DMS153 treated with DMSO at 0.1 percent for 48 hours (cell line): ENCODE data around the gene ZNF750.
"Not testable (repeated sequence)": the region's sequence is repeated elsewhere in the genome, so short reads cannot be mapped to it uniquely, and the experiment has no call there.

Experiments used
- DNase-seq: peaks from one replicate; lab custom pipeline; 2025; ENCODE audit not compliant: unreplicated experiment; lab: John Stamatoyannopoulos, UW

The ZNF750 gene

GRCh38 chr17:82798752-82799151 lies 41.1 kb downstream of the ZNF750 start:
- no peak for DNase-seq

GRCh38 chr17:82797061-82797460 lies 42.8 kb downstream of the ZNF750 start:
- no peak for DNase-seq

GRCh38 chr17:82795615-82796014 lies 44.2 kb downstream of the ZNF750 start:
- DNase-seq, result no peak

GRCh38 chr17:82794781-82795482 lies 44.9 kb downstream of the ZNF750 start:
- no peak for DNase-seq

- DNase-seq, result no peak
Measured at GRCh38 chr17:82793974-82794630, 45.7 kb downstream of the ZNF750 start.

GRCh38 chr17:82791532-82791931 lies 48.3 kb downstream of the ZNF750 start:
- no peak for DNase-seq

- no peak for DNase-seq
Measured at GRCh38 chr17:82790391-82790790, 49.4 kb downstream of the ZNF750 start.

- no peak for DNase-seq
Measured at GRCh38 chr17:82789806-82790205, 50.0 kb downstream of the ZNF750 start.

GRCh38 chr17:82789051-82789592 lies 50.7 kb downstream of the ZNF750 start:
- DNase-seq, result no peak

- no peak for DNase-seq
Measured at GRCh38 chr17:82788206-82789001, 51.4 kb downstream of the ZNF750 start.

GRCh38 chr17:82787081-82787848 lies 52.6 kb downstream of the ZNF750 start:
- no peak for DNase-seq

- no peak for DNase-seq
Measured at GRCh38 chr17:82786427-82786826, 53.4 kb downstream of the ZNF750 start.

GRCh38 chr17:82785581-82785980 lies 54.2 kb downstream of the ZNF750 start:
- not testable (repeated sequence) for DNase-seq

- no peak for DNase-seq
Measured at GRCh38 chr17:82783498-82783897, 56.3 kb downstream of the ZNF750 start.

GRCh38 chr17:82782657-82783207 lies 57.1 kb downstream of the ZNF750 start:
- no peak for DNase-seq

- peak; percentile 42 for DNase-seq
Measured at GRCh38 chr17:82781894-82782274, 57.9 kb downstream of the ZNF750 start.

GRCh38 chr17:82780971-82781893 lies 58.6 kb downstream of the ZNF750 start:
- no peak for DNase-seq

GRCh38 chr17:82780195-82780594 lies 59.6 kb downstream of the ZNF750 start:
- no peak for DNase-seq

- no peak for DNase-seq
Measured at GRCh38 chr17:82779541-82779940, 60.3 kb downstream of the ZNF750 start.
